ENCODE results near the gene FLOT2.

GRCh38 chr17:28860363-28860808, 37.1 kb downstream of the FLOT2 start:
- TF ChIP-seq, protein P1, sequence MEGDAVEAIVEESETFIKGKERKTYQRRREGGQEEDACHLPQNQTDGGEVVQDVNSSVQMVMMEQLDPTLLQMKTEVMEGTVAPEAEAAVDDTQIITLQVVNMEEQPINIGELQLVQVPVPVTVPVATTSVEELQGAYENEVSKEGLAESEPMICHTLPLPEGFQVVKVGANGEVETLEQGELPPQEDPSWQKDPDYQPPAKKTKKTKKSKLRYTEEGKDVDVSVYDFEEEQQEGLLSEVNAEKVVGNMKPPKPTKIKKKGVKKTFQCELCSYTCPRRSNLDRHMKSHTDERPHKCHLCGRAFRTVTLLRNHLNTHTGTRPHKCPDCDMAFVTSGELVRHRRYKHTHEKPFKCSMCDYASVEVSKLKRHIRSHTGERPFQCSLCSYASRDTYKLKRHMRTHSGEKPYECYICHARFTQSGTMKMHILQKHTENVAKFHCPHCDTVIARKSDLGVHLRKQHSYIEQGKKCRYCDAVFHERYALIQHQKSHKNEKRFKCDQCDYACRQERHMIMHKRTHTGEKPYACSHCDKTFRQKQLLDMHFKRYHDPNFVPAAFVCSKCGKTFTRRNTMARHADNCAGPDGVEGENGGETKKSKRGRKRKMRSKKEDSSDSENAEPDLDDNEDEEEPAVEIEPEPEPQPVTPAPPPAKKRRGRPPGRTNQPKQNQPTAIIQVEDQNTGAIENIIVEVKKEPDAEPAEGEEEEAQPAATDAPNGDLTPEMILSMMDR (IDR thresholded peaks at IDR 0.05 in 2 of 3, conservative IDR thresholded peaks at IDR 0.05 in 1 of 3; ENCODE audit: borderline replicate concordance in 1 of 3, insufficient read depth in 1 of 3, low read depth in 2 of 3, low read length in 2 of 3) = no peak
- no peak for TF ChIP-seq ELF1 (IDR thresholded peaks at IDR 0.05; ENCODE audit: borderline replicate concordance, low read depth)

Measured in HCT116 (cell line).